Fibroblast of lung (primary cell): ENCODE data around the gene WIZ. TPM values are rescaled to one million over a fixed set of nuclear protein-coding genes. Genes with fewer than 3 reads are reported as not detected.

Experiments used
- DNase-seq, 2 donors: peaks; one replicate each; pipeline versions ENCODE4 v3.0.0 to v3.0.0-alpha.2; 2010; ENCODE audit warnings: low read depth in 2 of 2
- H2AFZ ChIP-seq: 2 replicates; pipeline ENCODE4 v1.5.1; 2012; ENCODE audit warnings: low read length, control low read depth, inconsistent platforms
- H3K27ac ChIP-seq: 2 replicates; pipeline ENCODE4 v1.5.1; 2011; ENCODE audit warnings: low read length, control low read depth; ENCODE audit not compliant: insufficient read depth
- H3K27me3 ChIP-seq: 2 replicates; pipeline ENCODE4 v1.5.1; 2011; ENCODE audit warnings: mild to moderate bottlenecking, low read length; ENCODE audit not compliant: control insufficient read depth, insufficient read depth
- H3K36me3 ChIP-seq: 2 replicates; pipeline ENCODE4 v1.5.1; 2011; ENCODE audit warnings: low read length; ENCODE audit not compliant: control insufficient read depth, insufficient read depth
- H3K4me1 ChIP-seq: 2 replicates; pipeline ENCODE4 v1.5.1; 2011; ENCODE audit warnings: low read length; ENCODE audit not compliant: control insufficient read depth, insufficient read depth; ENCODE audit errors: extremely low read depth
- H3K4me2 ChIP-seq: 2 replicates; pipeline ENCODE4 v1.5.1; 2011; ENCODE audit warnings: low read length, control low read depth; ENCODE audit not compliant: insufficient read depth; ENCODE audit errors: extremely low read depth
- H3K4me3 ChIP-seq, 4 experiments: fragments of 200-600 bp in 1 of 4; sonication (generic) in 1 of 4; replicated peaks in 1 of 4; 2 replicates each; pipeline ENCODE4 v1.5.1; 2011 to 2016; ENCODE audit warnings: low read length in 4 of 4, low read depth in 3 of 4, mild to moderate bottlenecking in 3 of 4, control low read depth in 2 of 4, inconsistent platforms in 1 of 4, mixed read lengths in 1 of 4; ENCODE audit not compliant: insufficient read depth in 1 of 4; ENCODE audit errors: control extremely low read depth in 1 of 4
- H3K79me2 ChIP-seq: 2 replicates; pipeline ENCODE4 v1.5.1; 2012; ENCODE audit warnings: mild to moderate bottlenecking, low read length, inconsistent platforms; ENCODE audit not compliant: control insufficient read depth, insufficient read depth
- H3K9ac ChIP-seq: 2 replicates; pipeline ENCODE4 v1.5.1; 2011; ENCODE audit warnings: mild to moderate bottlenecking, low read length, control low read depth; ENCODE audit not compliant: insufficient read depth
- H3K9me3 ChIP-seq: 2 replicates; pipeline ENCODE4 v1.5.1; 2012; ENCODE audit warnings: low read depth, low read length; ENCODE audit not compliant: control insufficient read depth, insufficient read depth
- H4K20me1 ChIP-seq: 2 replicates; pipeline ENCODE4 v1.5.1; 2011; ENCODE audit warnings: low read length; ENCODE audit not compliant: control insufficient read depth, insufficient read depth; ENCODE audit errors: extremely low read depth
- EZH2 ChIP-seq: IDR thresholded peaks from 2 replicates; pipeline ENCODE4 v1.5.1; 2012; ENCODE audit warnings: low read length, control low read depth, mild to moderate bottlenecking; ENCODE audit errors: missing control alignments
- polyA plus RNA-seq, 2 donors: library from polyadenylated mRNA; depleted of rRNA in 1 of 2; stranded (reverse) in 1 of 2; unstranded in 1 of 2; fragments of >200 nt; gene quantifications; 2 replicates each; pipeline ENCODE4 v1.2.1, GENCODE V29; 2011 to 2012; ENCODE audit warnings: missing spikeins in 1 of 2
- total RNA-seq: library from RNA; depleted of rRNA; stranded (reverse); fragments of >200 nt; gene quantifications from 2 replicates; pipeline ENCODE4 v1.2.1, GENCODE V29; 2014
- TF ChIP-seq, protein P1 (sequence below), 2 donors: IDR thresholded peaks in 1 of 2; conservative IDR thresholded peaks in 1 of 2; 1 replicate in 1 of 2; 2 replicates in 1 of 2; pipeline ENCODE4 v1.5.1; 2011 to 2012; ENCODE audit warnings: low read length in 2 of 2, control low read depth in 1 of 2, inconsistent platforms in 1 of 2, low read depth in 1 of 2, mild to moderate bottlenecking in 1 of 2

WIZ gene
- total and polyA plus RNA-seq, 2 donors (not counting 1 experiment from before 2014, with no cell fraction given), result 7.5 to 9.7 TPM

GRCh38 chr19:15427350-15427700 lies 22.4 kb downstream of the WIZ start:
- Histone ChIP-seq H3K9ac (no peak overlapping the region), H2AFZ (no peak overlapping the region), H3K27me3 (no peaks in the 10 kb centered on the region), H4K20me1 (no peaks in the 10 kb centered on the region), H3K9me3 (no peaks in the 10 kb centered on the region), H3K79me2 (peaks cover 39% of the 10 kb centered on the region), H3K4me1 (peaks cover 7% of the 10 kb centered on the region), H3K4me2 (no peak overlapping the region), H3K36me3 (peaks cover 33% of the 10 kb centered on the region), H3K4me3 (no peak overlapping the region), H3K27ac (no peak overlapping the region)
- no peak for DNase-seq
- TF ChIP-seq, protein P1, sequence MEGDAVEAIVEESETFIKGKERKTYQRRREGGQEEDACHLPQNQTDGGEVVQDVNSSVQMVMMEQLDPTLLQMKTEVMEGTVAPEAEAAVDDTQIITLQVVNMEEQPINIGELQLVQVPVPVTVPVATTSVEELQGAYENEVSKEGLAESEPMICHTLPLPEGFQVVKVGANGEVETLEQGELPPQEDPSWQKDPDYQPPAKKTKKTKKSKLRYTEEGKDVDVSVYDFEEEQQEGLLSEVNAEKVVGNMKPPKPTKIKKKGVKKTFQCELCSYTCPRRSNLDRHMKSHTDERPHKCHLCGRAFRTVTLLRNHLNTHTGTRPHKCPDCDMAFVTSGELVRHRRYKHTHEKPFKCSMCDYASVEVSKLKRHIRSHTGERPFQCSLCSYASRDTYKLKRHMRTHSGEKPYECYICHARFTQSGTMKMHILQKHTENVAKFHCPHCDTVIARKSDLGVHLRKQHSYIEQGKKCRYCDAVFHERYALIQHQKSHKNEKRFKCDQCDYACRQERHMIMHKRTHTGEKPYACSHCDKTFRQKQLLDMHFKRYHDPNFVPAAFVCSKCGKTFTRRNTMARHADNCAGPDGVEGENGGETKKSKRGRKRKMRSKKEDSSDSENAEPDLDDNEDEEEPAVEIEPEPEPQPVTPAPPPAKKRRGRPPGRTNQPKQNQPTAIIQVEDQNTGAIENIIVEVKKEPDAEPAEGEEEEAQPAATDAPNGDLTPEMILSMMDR (conservative IDR thresholded peaks at IDR 0.05 in 1 of 2, IDR thresholded peaks at IDR 0.05 in 1 of 2; ENCODE audit: low read depth in 1 of 2, low read length in 2 of 2), result no peak
- no peak for TF ChIP-seq EZH2

- H3K9ac ChIP-seq, result no peak overlapping the region
- H3K9me3 ChIP-seq, result no peaks in the 10 kb centered on the region
- no peak overlapping the region for H2AFZ ChIP-seq
- H3K27me3 ChIP-seq, result no peaks in the 10 kb centered on the region
- peaks cover 7% of the 10 kb centered on the region for H3K4me1 ChIP-seq
- peaks cover 33% of the 10 kb centered on the region for H3K36me3 ChIP-seq
- H3K79me2 ChIP-seq, result peaks cover 35% of the 10 kb centered on the region
- no peaks in the 10 kb centered on the region for H4K20me1 ChIP-seq
- no peak overlapping the region for H3K27ac ChIP-seq
- TF ChIP-seq, protein P1 (conservative IDR thresholded peaks at IDR 0.05 in 1 of 2, IDR thresholded peaks at IDR 0.05 in 1 of 2; ENCODE audit: low read depth in 1 of 2, low read length in 2 of 2), result no peak
- TF ChIP-seq EZH2, result no peak
- no peak overlapping the region for H3K4me3 ChIP-seq
- DNase-seq, result no peak
- H3K4me2 ChIP-seq, result no peak overlapping the region
Measured at GRCh38 chr19:15426485-15427349, 23.0 kb downstream of the WIZ start.

DNA sequence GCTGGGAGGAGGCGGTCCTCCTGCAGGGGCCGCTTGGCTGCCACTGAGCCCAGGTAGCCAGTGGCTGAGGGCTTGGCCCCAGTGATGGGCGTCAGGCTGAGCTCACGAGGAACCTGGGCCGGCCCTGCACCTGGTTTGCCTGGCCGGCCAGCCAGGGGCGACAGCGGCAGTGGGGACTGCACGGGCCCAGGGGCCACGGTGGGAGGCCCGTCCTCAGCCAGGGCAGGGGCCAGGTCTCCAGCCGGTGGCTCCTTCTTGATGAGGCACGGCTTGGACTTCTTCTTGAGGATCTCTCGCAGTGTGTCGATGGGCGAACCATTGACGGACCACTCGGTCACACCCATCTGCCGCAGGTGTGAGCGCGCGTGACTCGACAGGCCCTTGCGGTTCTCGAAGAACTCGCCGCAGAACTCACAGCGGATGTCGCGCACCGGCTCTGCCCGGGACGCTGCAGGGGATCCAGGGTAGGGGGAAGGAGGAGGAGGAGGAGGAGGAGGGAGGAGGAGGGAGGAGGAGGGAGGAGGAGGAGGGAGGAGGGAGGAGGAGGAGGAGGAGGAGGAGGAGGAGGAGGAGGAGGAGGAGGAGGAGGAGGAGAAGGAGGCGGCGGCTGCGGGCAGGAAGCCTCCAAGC lies 24.3 kb downstream of the WIZ start:
- H3K4me3 ChIP-seq, result no peak overlapping the region
- no peaks in the 10 kb centered on the region for H4K20me1 ChIP-seq
- H3K79me2 ChIP-seq, result peaks cover 22% of the 10 kb centered on the region
- H3K4me1 ChIP-seq, result no peaks in the 10 kb centered on the region
- DNase-seq, result no peak
- H2AFZ ChIP-seq, result no peak overlapping the region
- H3K27ac ChIP-seq, result no peak overlapping the region
- TF ChIP-seq EZH2, result no peak
- TF ChIP-seq, protein P1 (conservative IDR thresholded peaks at IDR 0.05 in 1 of 2, IDR thresholded peaks at IDR 0.05 in 1 of 2; ENCODE audit: low read depth in 1 of 2, low read length in 2 of 2), result no peak
- no peaks in the 10 kb centered on the region for H3K27me3 ChIP-seq
- no peak overlapping the region for H3K9ac ChIP-seq
- H3K9me3 ChIP-seq, result no peaks in the 10 kb centered on the region
- H3K36me3 ChIP-seq, result peaks cover 31% of the 10 kb centered on the region
- H3K4me2 ChIP-seq, result no peak overlapping the region
